ENCODE data around the gene DHRS13. TPM values are rescaled to one million over a fixed set of nuclear protein-coding genes. Genes with fewer than 3 reads are reported as not detected.
"Not testable (repeated sequence)": the region's sequence is repeated elsewhere in the genome, so short reads cannot be mapped to it uniquely, and the experiment has no call there.

DHRS13 gene
- total RNA-seq, 1 donor from 2014 or later = 20.4 TPM

DNA sequence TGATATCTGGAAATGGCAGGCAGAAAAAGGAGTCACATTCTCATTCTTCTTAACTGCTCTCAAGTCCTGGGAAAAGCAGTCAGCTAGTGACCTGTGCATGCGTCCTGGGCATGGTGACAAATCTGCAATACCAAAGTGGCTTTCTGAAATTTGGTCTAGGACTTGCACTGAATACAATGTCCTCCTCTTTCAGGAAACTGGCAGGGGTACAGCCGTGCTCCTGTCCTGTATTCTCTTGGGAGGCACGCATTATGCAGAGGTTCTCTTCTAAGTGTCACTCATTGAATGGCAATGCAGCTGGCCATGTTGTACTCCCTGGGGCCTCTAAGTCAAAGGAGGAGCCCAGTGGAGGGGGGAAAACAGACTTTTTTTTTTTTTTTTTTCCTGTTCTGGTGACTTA lies 37.8 kb upstream of the DHRS13 start:
- Mint-ChIP-seq H3K27ac (no peak overlapping the region), H3K4me3 (no peak overlapping the region), H3K36me3 (peaks cover 8% of the 10 kb centered on the region), H3K27me3 (no peaks in the 10 kb centered on the region), H3K4me1 (ENCODE audit: unreplicated experiment) (peaks cover 44% of the 10 kb centered on the region), H3K9me3 (no peaks in the 10 kb centered on the region)
- TF ChIP-seq, protein P1, sequence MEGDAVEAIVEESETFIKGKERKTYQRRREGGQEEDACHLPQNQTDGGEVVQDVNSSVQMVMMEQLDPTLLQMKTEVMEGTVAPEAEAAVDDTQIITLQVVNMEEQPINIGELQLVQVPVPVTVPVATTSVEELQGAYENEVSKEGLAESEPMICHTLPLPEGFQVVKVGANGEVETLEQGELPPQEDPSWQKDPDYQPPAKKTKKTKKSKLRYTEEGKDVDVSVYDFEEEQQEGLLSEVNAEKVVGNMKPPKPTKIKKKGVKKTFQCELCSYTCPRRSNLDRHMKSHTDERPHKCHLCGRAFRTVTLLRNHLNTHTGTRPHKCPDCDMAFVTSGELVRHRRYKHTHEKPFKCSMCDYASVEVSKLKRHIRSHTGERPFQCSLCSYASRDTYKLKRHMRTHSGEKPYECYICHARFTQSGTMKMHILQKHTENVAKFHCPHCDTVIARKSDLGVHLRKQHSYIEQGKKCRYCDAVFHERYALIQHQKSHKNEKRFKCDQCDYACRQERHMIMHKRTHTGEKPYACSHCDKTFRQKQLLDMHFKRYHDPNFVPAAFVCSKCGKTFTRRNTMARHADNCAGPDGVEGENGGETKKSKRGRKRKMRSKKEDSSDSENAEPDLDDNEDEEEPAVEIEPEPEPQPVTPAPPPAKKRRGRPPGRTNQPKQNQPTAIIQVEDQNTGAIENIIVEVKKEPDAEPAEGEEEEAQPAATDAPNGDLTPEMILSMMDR (conservative IDR thresholded peaks at IDR 0.05) = no peak
- DNase-seq (ENCODE audit: extremely low spot score, unreplicated experiment) = no peak

DNA sequence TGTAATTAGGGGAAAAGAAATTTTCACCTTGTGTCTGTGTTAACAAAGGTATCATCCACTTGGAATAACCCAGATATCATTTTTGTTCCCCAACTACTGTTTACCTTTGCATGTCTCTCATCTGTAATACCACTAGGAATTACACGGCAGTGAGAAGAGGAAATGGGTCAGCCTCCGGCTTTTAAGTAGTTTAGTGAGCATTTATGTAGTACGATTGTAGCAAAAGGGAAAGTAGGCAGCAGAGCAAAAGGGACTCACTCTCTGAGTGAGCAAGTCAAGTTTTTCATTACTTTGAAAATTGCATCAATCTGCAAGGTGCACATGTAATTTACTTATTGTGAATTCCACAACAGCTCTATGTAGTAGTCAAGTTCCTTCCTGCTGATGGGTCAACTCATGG lies 37.3 kb upstream of the DHRS13 start:
- DNase-seq (ENCODE audit: extremely low spot score, unreplicated experiment) = no peak
- H3K9me3 Mint-ChIP-seq = no peaks in the 10 kb centered on the region
- no peak overlapping the region for H3K27ac Mint-ChIP-seq
- TF ChIP-seq, protein P1 (conservative IDR thresholded peaks at IDR 0.05) = no peak
- H3K36me3 Mint-ChIP-seq = peaks cover 5% of the 10 kb centered on the region
- H3K4me1 Mint-ChIP-seq (ENCODE audit: unreplicated experiment) = peaks cover 39% of the 10 kb centered on the region
- H3K27me3 Mint-ChIP-seq = no peaks in the 10 kb centered on the region
- no peak overlapping the region for H3K4me3 Mint-ChIP-seq

DNA sequence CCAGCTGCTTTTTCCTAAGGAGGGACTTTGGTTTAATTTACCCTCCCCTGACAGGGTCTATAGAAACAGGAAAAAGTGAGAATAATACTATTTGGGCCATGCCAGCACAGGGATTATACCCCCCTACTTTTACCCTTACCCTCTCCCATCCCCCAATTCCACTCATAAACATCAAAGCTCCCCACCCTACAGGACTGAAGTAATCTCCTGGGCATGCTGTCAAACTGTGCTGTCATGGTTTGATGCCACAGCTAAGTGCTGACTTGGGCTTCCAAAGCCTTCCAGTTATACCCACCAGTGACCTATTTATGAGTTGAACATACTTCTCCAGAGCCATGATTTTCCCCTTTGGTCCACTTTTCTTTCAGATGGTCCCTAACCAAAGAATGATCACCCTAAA lies 35.7 kb upstream of the DHRS13 start:
- Mint-ChIP-seq H3K9me3 (no peaks in the 10 kb centered on the region), H3K4me1 (ENCODE audit: unreplicated experiment) (peaks cover 39% of the 10 kb centered on the region), H3K27me3 (no peaks in the 10 kb centered on the region), H3K36me3 (peaks cover 8% of the 10 kb centered on the region), H3K4me3 (no peak overlapping the region), H3K27ac (no peak overlapping the region)
- TF ChIP-seq, protein P1 (conservative IDR thresholded peaks at IDR 0.05) = no peak
- DNase-seq (ENCODE audit: extremely low spot score, unreplicated experiment) = no peak

DNA sequence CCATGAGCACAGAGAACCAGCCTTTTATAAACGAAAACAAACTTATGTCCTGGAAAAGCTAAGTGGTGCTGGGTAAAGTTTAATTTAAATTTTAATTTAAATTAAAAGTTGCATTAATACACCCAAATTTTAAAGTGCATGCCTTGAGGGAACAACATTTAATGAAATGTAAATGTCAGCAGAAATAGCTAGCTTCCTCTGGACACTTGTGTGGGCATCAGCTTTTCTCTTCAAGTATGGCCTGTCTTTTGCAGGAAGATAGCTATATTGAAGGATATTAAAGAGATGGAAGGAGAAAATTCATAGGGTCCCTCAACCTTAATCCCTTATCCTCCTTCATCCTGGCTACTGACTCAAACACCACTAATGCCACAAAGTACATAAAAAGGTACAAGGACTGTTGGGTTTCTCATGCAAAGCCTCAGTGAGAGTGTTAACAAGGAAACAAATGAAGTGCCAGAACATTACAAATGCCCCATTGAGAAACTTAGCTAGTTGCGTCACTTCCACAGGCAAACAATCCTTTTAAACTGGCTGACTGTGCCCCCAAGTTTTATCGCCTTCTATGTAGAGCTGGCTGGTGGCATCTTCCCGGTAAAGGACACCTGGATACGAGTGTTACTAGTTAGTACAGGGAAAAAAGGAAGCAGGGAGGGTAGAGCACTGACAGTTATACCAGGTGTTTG lies 34.3 kb upstream of the DHRS13 start:
- no peak for DNase-seq (ENCODE audit: extremely low spot score, unreplicated experiment)
- Mint-ChIP-seq H3K36me3 (peaks cover 8% of the 10 kb centered on the region), H3K9me3 (no peaks in the 10 kb centered on the region), H3K27me3 (no peaks in the 10 kb centered on the region), H3K4me1 (ENCODE audit: unreplicated experiment) (peaks cover 45% of the 10 kb centered on the region), H3K4me3 (no peak overlapping the region), H3K27ac (no peak overlapping the region)
- TF ChIP-seq, protein P1 (conservative IDR thresholded peaks at IDR 0.05) = no peak

DNA sequence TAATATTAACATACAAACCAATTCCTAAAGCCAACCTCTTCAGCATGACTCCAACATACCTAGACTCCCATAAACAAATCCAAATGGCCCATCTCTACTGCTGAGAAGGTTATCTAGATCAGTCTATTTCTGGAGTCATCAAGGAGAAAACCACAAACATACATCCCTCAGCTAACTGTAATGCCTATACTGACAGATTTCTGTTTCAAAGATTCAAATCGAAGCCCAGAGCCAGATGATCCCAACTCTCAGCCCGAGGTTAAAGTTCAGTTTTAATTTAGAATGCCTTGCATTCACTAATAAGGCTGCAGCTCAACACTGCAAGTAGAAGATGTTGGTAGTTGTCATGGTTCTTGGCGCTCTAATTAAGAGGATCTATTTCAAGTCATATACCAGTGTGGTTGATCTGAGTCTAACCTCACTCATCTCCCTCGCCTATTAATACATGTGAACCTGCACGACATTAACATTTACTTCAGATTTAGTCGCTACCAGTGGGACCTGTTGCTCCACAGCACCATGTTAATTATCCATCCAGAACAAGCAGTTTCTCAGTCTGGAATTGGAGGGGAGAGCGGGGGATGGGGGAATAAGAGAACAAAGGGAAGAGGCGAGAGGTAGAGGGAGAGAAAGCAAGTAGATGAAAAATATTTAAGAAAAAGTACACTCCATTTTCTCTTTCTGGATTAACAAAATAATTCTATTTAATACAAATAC lies 33.0 kb upstream of the DHRS13 start:
- TF ChIP-seq, protein P1 (conservative IDR thresholded peaks at IDR 0.05) = no peak
- H3K36me3 Mint-ChIP-seq = peaks cover 8% of the 10 kb centered on the region
- peaks cover 45% of the 10 kb centered on the region for H3K4me1 Mint-ChIP-seq (ENCODE audit: unreplicated experiment)
- H3K4me3 Mint-ChIP-seq = no peak overlapping the region
- DNase-seq (ENCODE audit: extremely low spot score, unreplicated experiment) = no peak
- H3K27me3 Mint-ChIP-seq = no peaks in the 10 kb centered on the region
- peak overlapping the region; percentile 54 for H3K27ac Mint-ChIP-seq
- no peaks in the 10 kb centered on the region for H3K9me3 Mint-ChIP-seq

DNA sequence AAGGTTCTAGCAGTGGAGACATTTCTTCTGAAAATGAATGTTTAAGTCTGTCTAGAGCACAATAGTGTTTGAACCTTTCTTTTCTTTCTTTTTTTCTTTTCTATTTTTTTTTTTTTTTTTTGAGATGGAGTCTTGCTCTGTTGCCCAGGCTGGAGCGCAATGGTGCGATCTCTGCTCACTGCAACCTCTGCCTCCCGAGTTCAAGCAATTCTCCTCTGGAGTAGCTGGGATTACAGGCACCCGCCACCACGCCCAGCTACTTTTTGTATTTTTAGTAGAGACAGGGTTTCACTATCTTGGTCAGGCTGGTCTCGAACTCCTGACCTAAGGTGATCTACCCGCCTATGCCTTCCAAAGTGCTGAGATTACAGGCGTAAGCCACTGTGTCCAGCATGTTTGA lies 31.6 kb upstream of the DHRS13 start:
- H3K27ac Mint-ChIP-seq; H3K4me3 Mint-ChIP-seq; H3K27me3 Mint-ChIP-seq; DNase-seq (ENCODE audit: extremely low spot score, unreplicated experiment); H3K9me3 Mint-ChIP-seq: not testable (repeated sequence)
- Mint-ChIP-seq H3K36me3 (peaks cover 11% of the 10 kb centered on the region), H3K4me1 (ENCODE audit: unreplicated experiment) (peaks cover 40% of the 10 kb centered on the region)

All from type B pancreatic cell (in vitro differentiated cells).